ENCODE measurements around the gene WDR46. TPM values are rescaled to one million over a fixed set of nuclear protein-coding genes. Genes with fewer than 3 reads are reported as not detected.

Gene WDR46
- total RNA-seq, 2 experiments from 2014 or later = 61.5 to 78.4 TPM

- H3K27ac Mint-ChIP-seq = no peak overlapping the region
- no peaks in the 10 kb centered on the region for H3K27me3 Mint-ChIP-seq
- peaks cover 2% of the 10 kb centered on the region for H3K4me1 Mint-ChIP-seq
- peaks cover 45% of the 10 kb centered on the region for H3K36me3 Mint-ChIP-seq
- CTCF ChIA-PET = interaction anchor here (1.2 kb wide), 1 partner anchor 134 kb away, joined by 3 read pairs; no protein-coding TSS in a partner anchor
- H3K4me3 Mint-ChIP-seq = no peak overlapping the region
- DNase-seq = no peak
- H3K9me3 Mint-ChIP-seq (ENCODE audit: low read depth) = no peaks in the 10 kb centered on the region
- ATAC-seq = no peak
Measured at GRCh38 chr6:33259032-33259431, 30.0 kb downstream of the WDR46 start.

GRCh38 chr6:33254591-33254990 lies 34.4 kb downstream of the WDR46 start:
- DNase-seq (no peak), ATAC-seq (no peak)
- Mint-ChIP-seq H3K27me3 (no peaks in the 10 kb centered on the region), H3K9me3 (ENCODE audit: low read depth) (no peaks in the 10 kb centered on the region), H3K27ac (no peak overlapping the region), H3K4me1 (peaks cover 28% of the 10 kb centered on the region), H3K36me3 (peaks cover 38% of the 10 kb centered on the region), H3K4me3 (no peak overlapping the region)
- CTCF ChIA-PET = interaction anchor here (1.1 to 2.0 kb wide), 4 partner anchors 12 to 171 kb away, joined by 3 to 9 read pairs (median 4); partner anchors contain the start of genes RPS18 and VPS52

GRCh38 chr6:33252759-33253158 lies 36.3 kb downstream of the WDR46 start:
- no peaks in the 10 kb centered on the region for H3K9me3 Mint-ChIP-seq (ENCODE audit: low read depth)
- peaks cover 39% of the 10 kb centered on the region for H3K4me1 Mint-ChIP-seq
- peaks cover 30% of the 10 kb centered on the region for H3K36me3 Mint-ChIP-seq
- DNase-seq (no peak), ATAC-seq (no peak)
- CTCF ChIA-PET = no interaction called here
- no peak overlapping the region for H3K4me3 Mint-ChIP-seq
- no peak overlapping the region for H3K27ac Mint-ChIP-seq
- H3K27me3 Mint-ChIP-seq = no peaks in the 10 kb centered on the region

- CTCF ChIA-PET = interaction anchor here (1.5 to 5.2 kb wide), 4 partner anchors 20 to 113 kb away, joined by 4 to 46 read pairs (median 20); partner anchors contain the start of genes RPS18, RXRB, SLC39A7 and VPS52
- Mint-ChIP-seq H3K9me3 (ENCODE audit: low read depth) (no peaks in the 10 kb centered on the region), H3K4me3 (peak overlapping the region; percentile 11), H3K27ac (peak overlapping the region; percentile 61), H3K36me3 (peaks cover 28% of the 10 kb centered on the region), H3K4me1 (peaks cover 39% of the 10 kb centered on the region), H3K27me3 (peaks cover 3% of the 10 kb centered on the region)
- no peak for ATAC-seq
- DNase-seq = no peak
Measured at GRCh38 chr6:33251395-33252012, 37.5 kb downstream of the WDR46 start.

- peaks cover 38% of the 10 kb centered on the region for H3K4me1 Mint-ChIP-seq
- no peak for ATAC-seq
- no peak overlapping the region for H3K4me3 Mint-ChIP-seq
- no peak for DNase-seq
- no peaks in the 10 kb centered on the region for H3K9me3 Mint-ChIP-seq (ENCODE audit: low read depth)
- CTCF ChIA-PET = interaction anchor here (1.5 to 5.2 kb wide), 6 partner anchors 20 to 112 kb away, joined by 4 to 46 read pairs (median 27); partner anchors contain the start of genes B3GALT4, RING1, RPS18 and RXRB
- peaks cover 10% of the 10 kb centered on the region for H3K27me3 Mint-ChIP-seq
- H3K27ac Mint-ChIP-seq = peak overlapping the region; percentile 94
- peaks cover 27% of the 10 kb centered on the region for H3K36me3 Mint-ChIP-seq
Measured at GRCh38 chr6:33250731-33251130, 38.3 kb downstream of the WDR46 start.

- H3K27me3 Mint-ChIP-seq = peaks cover 10% of the 10 kb centered on the region
- H3K27ac Mint-ChIP-seq = peak overlapping the region; percentile 94
- no peak for ATAC-seq
- DNase-seq = peak; percentile 48
- peak overlapping the region; percentile 90 for H3K4me3 Mint-ChIP-seq
- peaks cover 37% of the 10 kb centered on the region for H3K4me1 Mint-ChIP-seq
- no peaks in the 10 kb centered on the region for H3K9me3 Mint-ChIP-seq (ENCODE audit: low read depth)
- peaks cover 24% of the 10 kb centered on the region for H3K36me3 Mint-ChIP-seq
- CTCF ChIA-PET = interaction anchor here (0.8 to 6.2 kb wide), 15 partner anchors 10 to 411 kb away, joined by 3 to 108 read pairs (median 21); partner anchors contain the start of genes B3GALT4, HSD17B8, PFDN6 and RING1
Measured at GRCh38 chr6:33249732-33250630, 39.1 kb downstream of the WDR46 start.

GRCh38 chr6:33248932-33249731 lies 39.9 kb downstream of the WDR46 start:
- CTCF ChIA-PET = interaction anchor here (0.8 to 6.2 kb wide), 41 partner anchors 9 to 411 kb away, joined by 3 to 108 read pairs (median 6); partner anchors contain the start of genes B3GALT4, HLA-DPA1, HLA-DPB1 and HSD17B8
- DNase-seq = peak; percentile 99
- Mint-ChIP-seq H3K27me3 (peaks cover 10% of the 10 kb centered on the region), H3K9me3 (ENCODE audit: low read depth) (no peaks in the 10 kb centered on the region), H3K4me3 (peak overlapping the region; percentile 90), H3K4me1 (peaks cover 37% of the 10 kb centered on the region), H3K27ac (peak overlapping the region; percentile 94), H3K36me3 (peaks cover 21% of the 10 kb centered on the region)
- peak; percentile 93 for ATAC-seq

- Mint-ChIP-seq H3K4me1 (peaks cover 37% of the 10 kb centered on the region), H3K27me3 (peaks cover 11% of the 10 kb centered on the region), H3K4me3 (peak overlapping the region; percentile 90), H3K36me3 (peaks cover 21% of the 10 kb centered on the region), H3K27ac (peak overlapping the region; percentile 94), H3K9me3 (ENCODE audit: low read depth) (no peaks in the 10 kb centered on the region)
- peak; percentile 8 for ATAC-seq
- peak; percentile 66 for DNase-seq
- CTCF ChIA-PET = interaction anchor here (0.8 to 6.2 kb wide), 44 partner anchors 8 to 410 kb away, joined by 3 to 108 read pairs (median 6); partner anchors contain the start of genes B3GALT4, HLA-DMA, HLA-DPA1 and HLA-DPB1
Measured at GRCh38 chr6:33248643-33248931, 40.5 kb downstream of the WDR46 start.

- CTCF ChIA-PET = interaction anchor here (0.5 to 6.2 kb wide), 47 partner anchors 8 to 410 kb away, joined by 3 to 108 read pairs (median 5); partner anchors contain the start of genes B3GALT4, HLA-DMA, HLA-DPA1 and HLA-DPB1
- Mint-ChIP-seq H3K4me3 (peak overlapping the region; percentile 90), H3K9me3 (ENCODE audit: low read depth) (no peaks in the 10 kb centered on the region), H3K27me3 (peaks cover 15% of the 10 kb centered on the region), H3K36me3 (peaks cover 21% of the 10 kb centered on the region), H3K4me1 (peaks cover 37% of the 10 kb centered on the region), H3K27ac (peak overlapping the region; percentile 94)
- DNase-seq (peak; percentile 95), ATAC-seq (peak; percentile 42)
Measured at GRCh38 chr6:33247977-33248642, 40.9 kb downstream of the WDR46 start.

- Mint-ChIP-seq H3K27ac (no peak overlapping the region), H3K4me3 (no peak overlapping the region), H3K27me3 (peaks cover 36% of the 10 kb centered on the region), H3K9me3 (ENCODE audit: low read depth) (no peaks in the 10 kb centered on the region), H3K36me3 (no peaks in the 10 kb centered on the region), H3K4me1 (peaks cover 16% of the 10 kb centered on the region)
- DNase-seq (no peak), ATAC-seq (no peak)
- CTCF ChIA-PET = interaction anchor here (0.7 to 2.1 kb wide), 5 partner anchors 23 to 117 kb away, joined by 3 to 6 read pairs (median 3); no protein-coding TSS in a partner anchor
Measured at GRCh38 chr6:33243476-33243875, 45.6 kb downstream of the WDR46 start.

- H3K4me3 Mint-ChIP-seq = peak overlapping the region; percentile 25
- CTCF ChIA-PET = interaction anchor here (2.1 to 2.2 kb wide), 2 partner anchors 80 to 124 kb away, joined by 5 to 6 read pairs; no protein-coding TSS in a partner anchor
- peaks cover 12% of the 10 kb centered on the region for H3K4me1 Mint-ChIP-seq
- no peaks in the 10 kb centered on the region for H3K36me3 Mint-ChIP-seq
- H3K27ac Mint-ChIP-seq = no peak overlapping the region
- no peak for DNase-seq
- H3K9me3 Mint-ChIP-seq (ENCODE audit: low read depth) = no peaks in the 10 kb centered on the region
- peaks cover 44% of the 10 kb centered on the region for H3K27me3 Mint-ChIP-seq
- ATAC-seq = peak; percentile 75
Measured at GRCh38 chr6:33241968-33242367, 47.1 kb downstream of the WDR46 start.

GRCh38 chr6:33237741-33238140 lies 51.3 kb downstream of the WDR46 start:
- H3K4me1 Mint-ChIP-seq = peaks cover 12% of the 10 kb centered on the region
- no peak overlapping the region for H3K27ac Mint-ChIP-seq
- ATAC-seq = no peak
- no peak for DNase-seq
- no peaks in the 10 kb centered on the region for H3K9me3 Mint-ChIP-seq (ENCODE audit: low read depth)
- CTCF ChIA-PET = interaction anchor here (1.0 to 1.4 kb wide), 4 partner anchors 11 to 113 kb away, joined by 3 to 5 read pairs (median 4); no protein-coding TSS in a partner anchor
- H3K27me3 Mint-ChIP-seq = peaks cover 48% of the 10 kb centered on the region
- no peak overlapping the region for H3K4me3 Mint-ChIP-seq
- H3K36me3 Mint-ChIP-seq = no peaks in the 10 kb centered on the region
